ENCODE results near the gene IGFBP4. TPM values are rescaled to one million over a fixed set of nuclear protein-coding genes. Genes with fewer than 3 reads are reported as not detected.
A peak's percentile ranks its signal among the peaks of the same experiment; 100 is the strongest.

The IGFBP4 gene
- total and polyA plus RNA-seq, 2 of the 4 experiments (the other 2 are of a cell fraction) = 308 to 1,187 TPM

DNA sequence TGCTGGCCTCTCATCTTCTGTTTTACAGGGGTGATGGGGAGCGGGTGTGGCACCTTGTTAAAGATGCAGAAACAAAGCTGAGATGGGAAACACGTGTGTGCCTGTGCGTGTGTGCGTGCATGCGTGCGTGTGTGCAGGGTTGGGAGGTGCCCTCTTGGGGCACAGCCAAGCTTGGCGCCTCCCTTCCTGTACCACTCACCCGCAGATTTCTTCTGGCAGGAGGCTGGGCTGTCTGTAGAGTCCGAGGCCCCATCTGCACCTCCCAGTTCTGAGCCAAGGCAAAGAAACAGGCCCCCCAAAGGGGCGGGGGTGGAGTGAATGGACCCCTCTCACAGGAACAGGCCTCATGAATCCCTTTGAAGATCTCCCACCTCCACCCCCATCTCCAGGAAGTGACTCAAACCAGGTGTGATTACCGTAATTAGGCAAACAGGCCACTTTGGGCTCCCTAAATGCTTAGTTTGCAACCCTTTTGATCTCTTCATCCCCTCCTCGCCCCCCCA is 37.3 kb downstream of the IGFBP4 start:
- H3K14ac ChIP-seq (replicated peaks; ENCODE audit: low read depth, low read length) = peak overlapping the region; percentile 81; the same call in 1 of the 2 replicates
- POLR2A ChIA-PET (ENCODE audit: unreplicated experiment) = no interaction called here
- H2AK9ac ChIP-seq (replicated peaks; ENCODE audit: low read depth, low read length, poor library complexity) = peak overlapping the region; percentile 90
- H2BK15ac ChIP-seq (ENCODE audit: low read depth, low read length) = peak overlapping the region; percentile 100; the same call in 2 of the 3 replicates
- peak overlapping the region; percentile 53 to 90 for H4K8ac ChIP-seq (ENCODE audit: low read depth in 2 of 2, low read length in 2 of 2)
- no peak overlapping the region for H3K56ac ChIP-seq (ENCODE audit: extremely low read depth, insufficient read depth, low read length)
- H2AK5ac ChIP-seq (ENCODE audit: low read depth, low read length) = peak overlapping the region; percentile 99
- H2BK120ac ChIP-seq (ENCODE audit: low read depth, low read length) = peak overlapping the region; percentile 93
- CTCF ChIA-PET = interaction anchor here (1.6 kb wide), 1 partner anchor 52 kb away, joined by 5 read pairs; no protein-coding TSS in a partner anchor
- dilution Hi-C loops (cut with HindIII; ENCODE audit: low sequenced_read_pairs, unreplicated experiment) = no loop called here
- peak overlapping the region; percentile 91 for H2BK20ac ChIP-seq (ENCODE audit: low read depth, low read length)
- H3K18ac ChIP-seq (ENCODE audit: low read depth, low read length) = peak overlapping the region; percentile 63
- H3K9me1 ChIP-seq (ENCODE audit: insufficient read depth, low read length) = peaks cover 40% of the 10 kb centered on the region
- H3K4me3 ChIP-seq (ENCODE audit: insufficient read depth, low read depth, low read length) = no peak overlapping the region
- H3K79me1 ChIP-seq (ENCODE audit: low read depth in 1 of 2, low read length in 2 of 2) = peaks cover 0 to 17% of the 10 kb centered on the region in 2 experiments; a peak in 2 of 4 replicates
- ATAC-seq (ENCODE audit: low read depth) = no peak
- DNase-seq = no peak
- peak overlapping the region; percentile 75 for H4K91ac ChIP-seq (ENCODE audit: insufficient read depth, low read depth, low read length)
- H3K36me3 ChIP-seq (ENCODE audit: control insufficient read depth, insufficient read depth, low read length) = no peaks in the 10 kb centered on the region
- peaks cover 24% of the 10 kb centered on the region for H3K4me1 ChIP-seq (ENCODE audit: control insufficient read depth, insufficient read depth, low read length)
- peak overlapping the region; percentile 38 for H2AFZ ChIP-seq (replicated peaks; ENCODE audit: low read length, poor library complexity)
- in situ Hi-C loops (cut with MboI; ENCODE audit: low sequenced_read_pairs) = no loop called here
- no peak overlapping the region; the same call in 1 of the 2 replicates for H3K27ac ChIP-seq (ENCODE audit: insufficient read depth, low read length)
- intact Hi-C loops (cut with micrococcal nuclease) = no loop called here
- 36% methylated on average over 3 of the region's 12 CpGs; no CpG with 5 or more reads in 1 of the 2 experiments for WGBS, 2 experiments (ENCODE audit: extremely low coverage in 2 of 2, insufficient read length in 1 of 2)
- BruUV-seq (replicated peaks) = no TSS peak
- H3K4ac ChIP-seq (ENCODE audit: low read depth, low read length) = peak overlapping the region; percentile 91
- peak overlapping the region; percentile 39 for H2BK5ac ChIP-seq (ENCODE audit: low read depth, low read length, poor library complexity, severe bottlenecking)
- H4K5ac ChIP-seq (ENCODE audit: low read depth, low read length) = peak overlapping the region; percentile 42; the same call in 1 of the 2 replicates
- H4K20me1 ChIP-seq (ENCODE audit: insufficient read depth, low read length) = no peaks in the 10 kb centered on the region
- H3K9me3 ChIP-seq (ENCODE audit: control insufficient read depth, insufficient read depth, low read length) = no peaks in the 10 kb centered on the region
- H3K27me3 ChIP-seq (ENCODE audit: control insufficient read depth, insufficient read depth, low read length) = no peaks in the 10 kb centered on the region
- H3K9ac ChIP-seq (ENCODE audit: low read depth, low read length) = no peak overlapping the region
- H3K4me2 ChIP-seq (ENCODE audit: low read depth, low read length) = no peak overlapping the region
- TF ChIP-seq SMC3 (IDR thresholded peaks at IDR 0.05; ENCODE audit: low read depth, low read length) = no peak
- H3K23ac ChIP-seq (ENCODE audit: low read depth, low read length) = peak overlapping the region; percentile 52; the same call in 1 of the 2 replicates
